Astrocyte of the spinal cord (primary cell): ENCODE data around the gene SKA2.

Experiments
- DNase-seq: peaks from one replicate; pipeline ENCODE4 v3.0.0; 2011; ENCODE audit warnings: low read depth, low spot score
- H3K4me3 ChIP-seq: 2 replicates; pipeline ENCODE4 v1.5.1; 2011; ENCODE audit warnings: low read depth, mild to moderate bottlenecking, low read length, moderate library complexity
- in situ Hi-C: cut with HindIII; loops from 2 replicates; pipeline ENCODE4 v1.10.0; 2017; ENCODE audit warnings: low sequenced_read_pairs
- TF ChIP-seq, protein P1 (sequence below): IDR thresholded peaks from 2 replicates; pipeline ENCODE4 v1.5.1; 2012; ENCODE audit warnings: low read depth, mild to moderate bottlenecking, low read length, inconsistent platforms

The SKA2 gene

DNA sequence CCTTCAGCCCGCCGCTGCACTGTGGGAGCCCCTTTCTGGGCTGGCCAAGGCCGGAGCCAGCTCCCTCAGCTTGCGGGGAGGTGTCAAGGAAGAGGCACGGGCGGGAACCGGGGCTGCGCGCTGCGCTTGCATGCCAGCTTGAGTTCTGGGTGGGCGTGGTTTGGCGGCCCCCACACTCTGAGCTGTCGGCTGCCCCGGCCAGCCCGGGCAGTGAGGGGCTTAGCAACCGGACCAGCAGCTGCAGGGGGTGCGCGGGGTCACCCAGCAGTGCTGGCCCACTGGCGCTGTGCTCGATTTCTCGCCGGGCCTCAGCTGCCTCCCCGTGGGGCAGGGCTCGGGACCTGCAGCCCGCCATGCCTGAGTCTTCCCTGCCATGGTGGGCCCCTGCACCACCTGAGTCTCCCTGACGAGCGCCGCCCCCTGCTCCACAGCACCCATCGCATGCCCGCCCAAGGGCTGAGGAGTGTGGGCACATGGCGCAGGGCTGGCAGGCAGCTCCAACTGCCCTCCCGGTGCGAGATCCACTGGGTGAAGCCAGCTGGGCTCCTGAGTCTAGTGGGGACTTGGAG is 17.5 kb upstream of the SKA2 start:
- DNase-seq: no peak
- no peak overlapping the region for H3K4me3 ChIP-seq
- in situ Hi-C loops: no loop called here
- TF ChIP-seq, protein P1, sequence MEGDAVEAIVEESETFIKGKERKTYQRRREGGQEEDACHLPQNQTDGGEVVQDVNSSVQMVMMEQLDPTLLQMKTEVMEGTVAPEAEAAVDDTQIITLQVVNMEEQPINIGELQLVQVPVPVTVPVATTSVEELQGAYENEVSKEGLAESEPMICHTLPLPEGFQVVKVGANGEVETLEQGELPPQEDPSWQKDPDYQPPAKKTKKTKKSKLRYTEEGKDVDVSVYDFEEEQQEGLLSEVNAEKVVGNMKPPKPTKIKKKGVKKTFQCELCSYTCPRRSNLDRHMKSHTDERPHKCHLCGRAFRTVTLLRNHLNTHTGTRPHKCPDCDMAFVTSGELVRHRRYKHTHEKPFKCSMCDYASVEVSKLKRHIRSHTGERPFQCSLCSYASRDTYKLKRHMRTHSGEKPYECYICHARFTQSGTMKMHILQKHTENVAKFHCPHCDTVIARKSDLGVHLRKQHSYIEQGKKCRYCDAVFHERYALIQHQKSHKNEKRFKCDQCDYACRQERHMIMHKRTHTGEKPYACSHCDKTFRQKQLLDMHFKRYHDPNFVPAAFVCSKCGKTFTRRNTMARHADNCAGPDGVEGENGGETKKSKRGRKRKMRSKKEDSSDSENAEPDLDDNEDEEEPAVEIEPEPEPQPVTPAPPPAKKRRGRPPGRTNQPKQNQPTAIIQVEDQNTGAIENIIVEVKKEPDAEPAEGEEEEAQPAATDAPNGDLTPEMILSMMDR: no peak

- in situ Hi-C loops: no loop called here
- TF ChIP-seq, protein P1: no peak
- DNase-seq: peak; percentile 27
- H3K4me3 ChIP-seq: no peak overlapping the region
These were observed 12.6 kb upstream of the SKA2 start for GRCh38 chr17:59167571-59168001.

DNA sequence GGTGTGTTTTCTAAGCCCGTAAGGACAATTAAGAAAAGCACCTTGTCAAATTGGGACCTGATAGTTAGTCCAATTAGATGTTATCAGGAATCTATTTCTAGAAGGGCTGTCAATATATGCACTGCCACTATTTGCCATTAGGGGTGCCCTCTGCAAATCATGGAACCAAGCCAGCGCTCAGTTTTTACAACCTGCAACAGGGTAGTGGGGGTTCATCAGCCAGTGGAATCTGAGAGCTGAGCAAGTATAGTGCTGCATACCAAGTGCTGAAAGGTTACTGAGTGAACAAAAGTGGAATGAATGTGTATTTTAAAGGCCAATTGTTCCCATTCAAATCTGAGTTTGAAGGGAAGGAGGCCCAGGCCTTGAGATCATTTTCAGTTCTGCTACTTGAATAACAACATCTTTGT is 11.0 kb upstream of the SKA2 start:
- H3K4me3 ChIP-seq: no peak overlapping the region
- in situ Hi-C loops: no loop called here
- peak; percentile 71 for DNase-seq
- TF ChIP-seq, protein P1: peak; percentile 71

DNA sequence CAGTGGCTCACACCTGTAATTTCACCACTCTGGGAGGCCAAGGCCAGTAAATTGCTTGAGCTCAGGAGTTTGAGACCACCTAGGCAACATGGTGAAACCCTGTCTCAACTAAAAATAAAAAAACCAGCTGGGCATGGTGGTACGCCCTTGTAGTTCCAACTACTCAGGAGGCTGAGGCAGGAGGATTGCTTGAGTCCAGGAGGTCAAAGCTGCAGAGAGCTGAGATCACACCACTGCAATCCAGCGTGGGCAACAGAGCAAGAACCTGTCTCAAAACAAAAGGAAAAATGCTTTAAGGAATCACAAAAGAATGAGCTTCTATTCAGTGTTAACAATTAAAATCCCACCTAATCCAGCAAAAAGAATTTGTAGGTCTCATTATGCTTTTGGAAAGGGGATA is 6.5 kb upstream of the SKA2 start:
- in situ Hi-C loops: no loop called here
- TF ChIP-seq, protein P1: no peak
- DNase-seq: no peak

GRCh38 chr17:59160157-59161025 is 5.4 kb upstream of the SKA2 start:
- DNase-seq: no peak
- TF ChIP-seq, protein P1: no peak
- no peak overlapping the region for H3K4me3 ChIP-seq
- in situ Hi-C loops: no loop called here

More for the DNA sequence above, 6.5 kb upstream of the SKA2 start:
- no peak overlapping the region for H3K4me3 ChIP-seq

GRCh38 chr17:59155439-59156177 is 622 bp upstream of the SKA2 start, which contains the start of gene PRR11:
PRR11 (plus strand) TSS chr17:59155746; CDS start chr17:59169753, 14,007 bp downstream.
- peak; percentile 100 for DNase-seq
- H3K4me3 ChIP-seq: peak within 1 kb of the TSS; percentile 92
- TF ChIP-seq, protein P1: no peak
- in situ Hi-C loops: no loop called here
